Activated CD4-positive, CD25-positive, alpha-beta regulatory T cell treated with anti-CD3 and anti-CD28 coated beads, Interleukin-2, amount 50 U/mL, for 16 hours (primary cell): ENCODE measurements around the gene NEDD8.

Source experiments
- DNase-seq: peaks from one replicate; pipeline ENCODE4 v3.0.0-alpha.2; 2020; ENCODE audit warnings: low read depth, low spot score

Gene NEDD8

GRCh38 chr14:24263848-24264247 lies 31.7 kb upstream of the NEDD8 start:
- no peak for DNase-seq

GRCh38 chr14:24262821-24263733 lies 30.9 kb upstream of the NEDD8 start, which contains the start of gene TGM1:
TGM1 (minus strand) TSS chr14:24263177; CDS start chr14:24262352, 825 bp downstream.
- DNase-seq: no peak

GRCh38 chr14:24261969-24262327 lies 29.8 kb upstream of the NEDD8 start:
- no peak for DNase-seq

- DNase-seq: no peak
Observed at GRCh38 chr14:24261256-24261968, 29.2 kb upstream of the NEDD8 start.

- DNase-seq: no peak
Observed at GRCh38 chr14:24260780-24261157, 28.6 kb upstream of the NEDD8 start.

- no peak for DNase-seq
Observed at GRCh38 chr14:24260026-24260779, 28.0 kb upstream of the NEDD8 start.

- no peak for DNase-seq
Observed at GRCh38 chr14:24259282-24260025, 27.3 kb upstream of the NEDD8 start.

GRCh38 chr14:24258548-24259265 lies 26.5 kb upstream of the NEDD8 start:
- DNase-seq: no peak

- DNase-seq: no peak
Observed at GRCh38 chr14:24258119-24258518, 26.0 kb upstream of the NEDD8 start.

- DNase-seq: no peak
Observed at GRCh38 chr14:24256960-24257359, 24.8 kb upstream of the NEDD8 start.

GRCh38 chr14:24255931-24256711 lies 24.0 kb upstream of the NEDD8 start:
- DNase-seq: no peak

GRCh38 chr14:24255438-24255837 lies 23.3 kb upstream of the NEDD8 start:
- no peak for DNase-seq

GRCh38 chr14:24254630-24255392 lies 22.6 kb upstream of the NEDD8 start:
- no peak for DNase-seq

- no peak for DNase-seq
Observed at GRCh38 chr14:24253936-24254335, 21.8 kb upstream of the NEDD8 start.

- no peak for DNase-seq
Observed at GRCh38 chr14:24252289-24253124, 20.3 kb upstream of the NEDD8 start.

- DNase-seq: no peak
Observed at GRCh38 chr14:24251880-24252288, 19.7 kb upstream of the NEDD8 start.

- no peak for DNase-seq
Observed at GRCh38 chr14:24250354-24250753, 18.2 kb upstream of the NEDD8 start.
